Medulla oblongata (tissue), 1 donor: Measurements from ENCODE around the gene KRTAP25-1.

Experiments used
- DNase-seq: peaks from one replicate; pipeline ENCODE4 v3.0.0-alpha.2; 2015; ENCODE audit errors: extremely low spot score

Gene KRTAP25-1

GRCh38 chr21:30249936-30250335, 39.4 kb downstream of the KRTAP25-1 start:
- no peak for DNase-seq

- DNase-seq = no peak
Observed at GRCh38 chr21:30248844-30249243, 40.5 kb downstream of the KRTAP25-1 start.

- no peak for DNase-seq
Observed at GRCh38 chr21:30245061-30245460, 44.3 kb downstream of the KRTAP25-1 start.

- no peak for DNase-seq
Observed at GRCh38 chr21:30243691-30244090, 45.6 kb downstream of the KRTAP25-1 start.

- DNase-seq = no peak
Observed at GRCh38 chr21:30240661-30241060, 48.7 kb downstream of the KRTAP25-1 start.
